ENCODE data around the gene NRROS.

NRROS gene

GRCh38 chr3:196645897-196646665, 6.6 kb downstream of the NRROS start:
- Histone ChIP-seq H3K4me3 (ENCODE audit: low read length, poor library complexity, severe bottlenecking) (peak overlapping the region; percentile 93), H4K20me1 (ENCODE audit: insufficient read depth, low read length, poor library complexity, severe bottlenecking) (peaks cover 98% of the 10 kb centered on the region), H3K79me2 (ENCODE audit: insufficient read depth, low read length) (peaks cover 100% of the 10 kb centered on the region), H3K9me2 (replicated peaks; ENCODE audit: low read depth, low read length) (no peaks in the 10 kb centered on the region), H2AFZ (ENCODE audit: low read length) (no peak overlapping the region), H3K4me1 (ENCODE audit: insufficient read depth, low read length, poor library complexity, severe bottlenecking) (peaks cover 67% of the 10 kb centered on the region), H3K9ac (ENCODE audit: low read depth, low read length, poor library complexity, severe bottlenecking) (peak overlapping the region; percentile 98), H3K27me3 (ENCODE audit: insufficient read depth, low read length, poor library complexity, severe bottlenecking) (peaks cover 13% of the 10 kb centered on the region), H3K36me3 (ENCODE audit: insufficient read depth, low read length) (peaks cover 83% of the 10 kb centered on the region), H3K4me2 (ENCODE audit: low read depth, low read length, poor library complexity, severe bottlenecking) (peak overlapping the region; percentile 90), H3F3A (ENCODE audit: low read depth) (no peaks in the 10 kb centered on the region), H3K9me3 (ENCODE audit: insufficient read depth, low read depth, low read length) (no peaks in the 10 kb centered on the region)
- no peak for TF ChIP-seq EZH2phosphoT487 (IDR thresholded peaks at IDR 0.05; ENCODE audit: borderline replicate concordance)
- no peak for TF ChIP-seq CTCF (conservative IDR thresholded peaks at IDR 0.05; ENCODE audit: low read length)

- peaks cover 9% of the 10 kb centered on the region for H3K27me3 ChIP-seq (ENCODE audit: insufficient read depth, low read length, poor library complexity, severe bottlenecking)
- peaks cover 84% of the 10 kb centered on the region for H3K36me3 ChIP-seq (ENCODE audit: insufficient read depth, low read length)
- H2AFZ ChIP-seq (ENCODE audit: low read length): no peak overlapping the region
- H3K9me3 ChIP-seq (ENCODE audit: insufficient read depth, low read depth, low read length): no peaks in the 10 kb centered on the region
- H3F3A ChIP-seq (ENCODE audit: low read depth): no peaks in the 10 kb centered on the region
- peaks cover 98% of the 10 kb centered on the region for H4K20me1 ChIP-seq (ENCODE audit: insufficient read depth, low read length, poor library complexity, severe bottlenecking)
- H3K4me3 ChIP-seq (ENCODE audit: low read length, poor library complexity, severe bottlenecking): peak overlapping the region; percentile 93
- no peaks in the 10 kb centered on the region for H3K9me2 ChIP-seq (replicated peaks; ENCODE audit: low read depth, low read length)
- TF ChIP-seq CTCF (conservative IDR thresholded peaks at IDR 0.05; ENCODE audit: low read length) (no peak), EZH2phosphoT487 (IDR thresholded peaks at IDR 0.05; ENCODE audit: borderline replicate concordance) (no peak)
- H3K4me1 ChIP-seq (ENCODE audit: insufficient read depth, low read length, poor library complexity, severe bottlenecking): peaks cover 72% of the 10 kb centered on the region
- peaks cover 100% of the 10 kb centered on the region for H3K79me2 ChIP-seq (ENCODE audit: insufficient read depth, low read length)
- H3K9ac ChIP-seq (ENCODE audit: low read depth, low read length, poor library complexity, severe bottlenecking): peak overlapping the region; percentile 98
- peak overlapping the region; percentile 90 for H3K4me2 ChIP-seq (ENCODE audit: low read depth, low read length, poor library complexity, severe bottlenecking)
These were observed 7.2 kb downstream of the NRROS start for GRCh38 chr3:196646666-196647216.

GRCh38 chr3:196650740-196651311, 11.3 kb downstream of the NRROS start:
- peak overlapping the region; percentile 46 for H3K4me3 ChIP-seq (ENCODE audit: low read length, poor library complexity, severe bottlenecking)
- H3F3A ChIP-seq (ENCODE audit: low read depth): 0 out of 2 replicates have a peak, but pooled peaks cover 3% of the 10 kb centered on the region
- H3K9ac ChIP-seq (ENCODE audit: low read depth, low read length, poor library complexity, severe bottlenecking): no peak overlapping the region
- peaks cover 100% of the 10 kb centered on the region for H3K79me2 ChIP-seq (ENCODE audit: insufficient read depth, low read length)
- H3K27me3 ChIP-seq (ENCODE audit: insufficient read depth, low read length, poor library complexity, severe bottlenecking): no peaks in the 10 kb centered on the region
- H3K4me1 ChIP-seq (ENCODE audit: insufficient read depth, low read length, poor library complexity, severe bottlenecking): peaks cover 60% of the 10 kb centered on the region
- no peaks in the 10 kb centered on the region for H3K9me2 ChIP-seq (replicated peaks; ENCODE audit: low read depth, low read length)
- peaks cover 88% of the 10 kb centered on the region for H3K36me3 ChIP-seq (ENCODE audit: insufficient read depth, low read length)
- H4K20me1 ChIP-seq (ENCODE audit: insufficient read depth, low read length, poor library complexity, severe bottlenecking): peaks cover 98% of the 10 kb centered on the region
- H3K4me2 ChIP-seq (ENCODE audit: low read depth, low read length, poor library complexity, severe bottlenecking): peak overlapping the region; percentile 90
- TF ChIP-seq EZH2phosphoT487 (IDR thresholded peaks at IDR 0.05; ENCODE audit: borderline replicate concordance) (no peak), CTCF (conservative IDR thresholded peaks at IDR 0.05; ENCODE audit: low read length) (no peak)
- H2AFZ ChIP-seq (ENCODE audit: low read length): no peak overlapping the region
- H3K9me3 ChIP-seq (ENCODE audit: insufficient read depth, low read depth, low read length): no peaks in the 10 kb centered on the region

Measured in Loucy (cell line).